ENCODE measurements around the gene IFT20.
A peak's percentile ranks its signal among the peaks of the same experiment; 100 is the strongest.

Gene IFT20

DNA sequence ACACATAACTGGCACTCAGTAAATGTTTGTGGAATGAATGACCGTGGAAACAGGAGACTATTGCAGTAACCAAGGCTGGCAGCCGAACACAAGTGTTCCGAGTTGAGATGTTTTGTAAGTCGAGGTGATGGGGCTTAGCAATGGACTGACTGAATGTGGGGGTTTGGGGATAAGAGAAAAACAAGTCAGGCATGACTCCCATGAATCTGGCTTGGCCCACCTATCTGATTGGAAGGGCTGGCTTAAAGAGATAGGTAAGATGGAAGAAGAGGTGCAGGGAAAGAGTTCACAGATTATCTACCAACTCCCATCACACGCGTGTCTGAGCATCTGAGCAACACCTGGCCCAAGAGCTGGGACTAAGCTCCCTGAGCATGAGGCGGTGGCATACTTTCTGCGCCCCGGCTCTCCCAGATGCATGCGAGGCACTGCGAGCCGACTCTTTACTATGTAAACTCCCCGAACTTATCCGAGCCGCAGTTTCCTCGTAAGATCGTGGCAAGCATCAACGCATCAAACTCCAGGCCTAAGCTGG is 539 bp downstream of the IFT20 start:
- DNase-seq (ENCODE audit: low read depth): peak; percentile 71

DNA sequence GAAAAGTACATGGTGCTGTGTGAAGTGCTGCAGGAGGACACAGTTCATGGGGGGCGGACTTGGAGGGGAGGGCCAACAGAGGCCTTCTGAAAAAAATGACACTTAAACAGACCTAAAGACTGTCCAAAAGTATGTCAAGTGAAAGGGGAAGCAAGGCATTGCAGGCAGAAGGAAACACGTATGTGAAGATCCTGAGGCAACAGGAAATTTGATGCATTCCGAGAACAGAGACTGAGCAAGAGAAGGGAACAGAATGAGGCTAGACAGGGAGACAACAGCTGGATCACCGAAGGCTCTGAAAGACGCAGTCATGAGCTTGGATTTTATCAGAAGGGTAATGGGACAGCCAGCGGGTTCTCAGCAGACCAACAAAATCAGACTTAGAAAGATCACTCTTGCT is 1.1 kb downstream of the IFT20 start:
- DNase-seq (ENCODE audit: low read depth): no peak

DNA sequence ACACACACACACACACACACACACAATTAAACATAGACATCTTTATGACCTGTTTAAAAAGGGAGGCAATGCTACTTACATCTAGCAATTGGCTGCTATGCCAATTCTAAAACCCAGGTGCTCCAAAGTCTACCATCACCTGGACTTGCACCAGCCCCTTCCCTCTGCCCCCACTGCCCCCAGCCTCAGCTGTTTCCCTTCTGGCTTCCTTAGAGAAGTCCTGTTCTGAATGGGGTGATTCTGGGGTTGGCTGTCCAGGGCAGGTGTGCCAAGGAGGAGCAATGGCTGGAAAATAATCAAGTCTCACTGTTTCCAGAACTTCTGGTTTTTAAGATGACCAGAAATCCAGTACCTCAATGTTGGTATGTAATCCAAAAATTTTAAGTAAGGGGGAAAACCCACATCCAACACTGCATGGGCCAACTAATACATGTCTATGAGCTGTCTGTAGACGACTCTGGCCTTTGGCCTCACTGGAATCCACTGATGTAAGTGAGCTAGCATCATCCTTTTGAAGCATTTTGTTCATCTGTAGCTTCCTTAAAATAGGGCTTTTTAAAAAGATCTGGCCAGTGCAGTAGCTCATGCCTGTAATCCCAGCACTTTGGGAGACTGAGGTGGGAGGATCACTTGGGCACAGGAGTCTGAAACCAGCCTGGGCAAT is 2.1 kb downstream of the IFT20 start:
- no peak for DNase-seq (ENCODE audit: low read depth)

DNA sequence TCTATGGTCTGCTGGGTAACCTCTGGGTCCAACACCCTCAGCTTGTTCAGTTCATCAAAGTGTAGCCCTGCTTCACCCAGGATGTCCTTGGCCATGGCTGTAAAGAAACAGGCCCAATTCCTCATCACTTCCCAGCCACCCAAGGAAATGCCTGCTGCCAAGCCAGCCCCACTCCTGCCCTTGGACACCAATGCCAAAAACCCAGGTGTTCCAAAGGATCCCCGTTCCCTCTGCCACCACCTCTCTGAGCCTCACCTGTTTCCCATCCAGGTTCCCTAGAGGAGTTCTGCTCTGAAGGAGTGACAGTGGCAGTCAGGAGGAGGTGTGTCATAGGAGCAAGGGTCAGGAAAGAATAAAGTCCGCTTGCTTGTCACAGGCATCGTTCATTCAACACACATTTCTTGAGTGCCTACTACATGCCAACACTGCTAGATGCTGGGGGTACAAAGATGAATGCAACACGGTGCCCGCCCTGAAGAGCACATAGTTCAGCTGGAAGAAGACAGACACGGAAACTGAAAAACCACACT is 3.3 kb downstream of the IFT20 start:
- DNase-seq (ENCODE audit: low read depth): no peak

DNA sequence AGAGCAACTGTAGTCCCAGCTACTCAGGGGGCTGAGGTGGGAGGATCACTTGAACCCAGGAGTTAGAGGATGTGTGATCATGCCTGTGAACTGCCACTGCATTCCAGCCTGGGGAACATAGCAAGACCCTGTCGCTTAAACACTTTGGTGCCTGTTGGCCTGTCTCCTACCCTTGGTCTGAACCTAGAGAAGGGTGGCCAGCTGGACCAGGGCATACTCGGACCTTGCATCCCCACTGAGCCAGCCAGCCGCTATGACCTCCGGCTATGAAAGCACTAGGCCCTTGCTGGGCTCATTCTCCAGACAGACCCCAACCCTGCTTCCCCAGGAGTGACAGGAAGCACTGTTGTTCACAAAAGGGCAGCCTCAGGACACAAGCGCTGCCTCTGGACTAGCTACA is 4.6 kb downstream of the IFT20 start:
- no peak for DNase-seq (ENCODE audit: low read depth)

DNA sequence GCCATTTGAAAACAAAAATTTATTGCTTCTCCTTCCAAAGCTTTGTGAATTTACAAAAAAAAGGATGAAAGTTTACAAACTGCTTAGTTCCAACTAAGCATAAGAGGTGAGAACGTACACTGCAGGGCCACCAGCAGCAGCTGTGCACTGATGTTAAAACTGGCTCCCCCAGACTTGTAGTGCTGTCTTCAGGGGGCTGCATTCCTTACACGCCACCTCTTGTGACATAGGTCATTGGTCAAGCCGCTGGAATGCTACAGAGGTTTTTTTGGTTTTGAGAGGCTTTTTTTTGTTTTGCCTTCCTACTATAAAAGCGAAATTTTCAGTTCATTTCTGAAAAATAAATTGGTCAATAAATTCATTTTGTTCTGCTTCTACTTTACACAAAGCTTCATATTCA is 6.9 kb downstream of the IFT20 start:
- no peak for DNase-seq (ENCODE audit: low read depth)

DNA sequence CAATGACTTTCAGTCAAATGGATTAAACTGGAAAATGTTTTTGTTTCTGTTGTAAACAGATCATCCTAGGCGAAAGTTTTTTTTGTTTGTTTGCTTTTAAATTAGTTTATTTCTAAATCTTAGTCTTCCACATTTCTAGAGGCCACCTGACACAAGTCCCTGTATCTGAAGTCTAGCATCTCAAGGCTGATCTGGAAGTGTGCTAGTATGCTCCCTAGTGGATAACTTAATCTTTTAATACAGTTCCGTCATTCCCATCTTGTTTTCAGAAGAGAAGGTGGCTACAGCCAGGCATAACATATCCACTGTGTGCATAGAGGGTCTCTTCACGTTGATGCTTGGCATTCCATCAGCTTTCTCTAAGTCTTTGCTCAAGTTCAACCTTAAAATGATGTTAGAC is 7.6 kb downstream of the IFT20 start:
- peak; percentile 34 for DNase-seq (ENCODE audit: low read depth)

DNA sequence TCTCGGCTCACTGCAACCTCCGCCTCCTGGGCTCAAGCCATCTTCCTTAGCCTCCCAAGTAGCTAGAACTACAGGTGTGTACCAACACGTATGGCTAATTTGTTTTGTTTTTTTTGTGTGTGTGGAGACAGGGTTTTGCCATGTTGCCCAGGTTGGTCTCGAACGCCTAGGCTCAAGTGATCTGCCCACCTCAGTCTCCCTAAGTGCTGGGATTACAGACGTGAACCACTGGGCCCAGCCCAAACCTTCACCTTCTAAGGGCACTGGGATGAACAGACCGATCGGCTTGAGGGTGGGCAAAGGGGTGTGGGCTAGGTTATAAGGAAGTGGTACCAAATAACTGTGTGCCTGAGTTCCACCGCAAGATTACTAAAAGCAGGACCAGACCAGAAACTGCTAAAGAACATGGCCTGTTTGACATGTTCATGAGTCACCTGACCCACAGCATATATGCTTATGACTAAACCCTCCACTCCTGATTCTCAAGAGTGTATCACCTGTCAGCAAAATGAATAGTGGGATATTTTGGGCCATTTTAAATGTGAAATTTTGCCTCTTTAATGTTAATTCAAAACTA is 8.2 kb downstream of the IFT20 start:
- peak; percentile 17 for DNase-seq (ENCODE audit: low read depth)

DNA sequence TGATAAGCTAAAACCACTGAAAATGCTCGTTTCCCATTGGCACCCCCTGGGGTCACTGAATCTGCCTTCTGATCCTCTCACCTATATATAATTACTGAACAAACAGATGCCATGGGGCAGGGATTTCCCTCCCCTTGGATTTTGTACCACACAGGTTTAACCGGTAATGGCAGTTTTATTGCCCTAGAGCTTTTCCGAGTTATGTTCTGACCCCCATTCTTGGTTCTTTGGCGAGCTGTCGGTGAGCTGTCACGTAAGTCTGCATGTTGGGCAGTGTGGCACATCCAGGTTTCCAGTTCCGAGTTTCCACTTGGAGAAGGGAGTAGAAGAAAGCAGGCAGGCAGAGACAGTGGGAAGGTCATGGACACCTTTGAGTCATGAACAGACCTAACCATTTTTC is 9.2 kb downstream of the IFT20 start:
- DNase-seq (ENCODE audit: low read depth): no peak

DNA sequence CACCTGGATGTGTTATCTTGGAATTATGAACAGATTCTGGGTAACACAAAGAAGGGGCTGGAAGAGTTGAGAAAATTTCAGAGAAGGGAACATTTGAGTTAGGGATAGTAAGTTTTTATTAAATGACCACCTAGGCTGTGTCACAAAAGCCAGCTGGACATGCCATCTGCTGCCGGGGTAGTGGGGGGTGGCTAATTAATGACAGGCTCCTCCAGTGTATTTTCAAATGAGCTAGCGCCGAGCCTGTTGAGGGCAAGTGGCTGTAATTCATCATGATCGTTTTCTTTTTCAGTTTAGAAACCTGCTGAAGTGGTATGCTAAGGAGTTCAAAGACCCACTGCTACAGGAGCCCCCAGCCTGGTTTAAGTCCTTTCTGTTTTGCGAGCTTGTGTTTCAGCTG is 10.1 kb downstream of the IFT20 start:
- no peak for DNase-seq (ENCODE audit: low read depth)

DNA sequence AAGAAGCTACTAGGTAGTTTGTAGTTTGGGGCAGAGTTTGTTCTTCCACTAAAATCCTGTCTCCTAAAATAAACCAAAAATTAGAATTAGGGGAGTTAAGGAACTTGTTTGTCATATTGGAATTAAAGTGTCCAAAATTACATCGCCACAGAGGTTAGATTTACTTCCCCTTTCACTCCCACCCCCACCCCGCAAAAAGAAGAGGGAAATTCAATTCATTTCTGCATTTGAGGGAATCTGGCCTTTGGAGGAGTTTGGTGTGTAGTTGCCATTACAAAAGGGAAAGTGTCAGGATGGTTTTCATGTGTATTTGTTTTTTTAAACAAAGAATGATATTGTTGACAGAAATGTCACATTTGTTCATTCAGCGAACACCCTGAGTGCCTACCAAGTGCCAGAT is 10.5 kb downstream of the IFT20 start:
- no peak for DNase-seq (ENCODE audit: low read depth)

DNA sequence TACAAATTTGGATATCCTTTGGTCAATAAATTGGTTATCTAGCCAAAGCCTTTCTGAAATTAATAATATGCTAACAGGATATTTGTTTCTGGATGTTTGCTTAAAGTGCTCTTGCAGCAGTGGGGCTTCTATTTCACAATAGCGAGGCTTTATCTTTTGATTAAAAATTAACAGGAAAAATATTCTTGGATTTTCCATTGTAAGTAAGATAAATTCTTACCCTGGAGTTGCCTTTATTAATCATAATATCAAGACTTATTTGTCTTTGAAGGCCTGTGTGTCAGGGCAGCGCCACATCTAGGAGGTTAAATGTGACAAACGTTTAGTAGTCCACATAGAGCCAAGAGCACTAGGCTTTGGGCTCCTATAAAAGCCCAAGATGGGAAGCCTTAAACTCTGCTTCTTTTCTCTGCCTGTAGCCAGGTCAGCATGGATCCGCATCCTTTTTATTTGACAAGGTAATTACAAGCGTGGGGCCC is 11.0 kb downstream of the IFT20 start:
- DNase-seq (ENCODE audit: low read depth): no peak

DNA sequence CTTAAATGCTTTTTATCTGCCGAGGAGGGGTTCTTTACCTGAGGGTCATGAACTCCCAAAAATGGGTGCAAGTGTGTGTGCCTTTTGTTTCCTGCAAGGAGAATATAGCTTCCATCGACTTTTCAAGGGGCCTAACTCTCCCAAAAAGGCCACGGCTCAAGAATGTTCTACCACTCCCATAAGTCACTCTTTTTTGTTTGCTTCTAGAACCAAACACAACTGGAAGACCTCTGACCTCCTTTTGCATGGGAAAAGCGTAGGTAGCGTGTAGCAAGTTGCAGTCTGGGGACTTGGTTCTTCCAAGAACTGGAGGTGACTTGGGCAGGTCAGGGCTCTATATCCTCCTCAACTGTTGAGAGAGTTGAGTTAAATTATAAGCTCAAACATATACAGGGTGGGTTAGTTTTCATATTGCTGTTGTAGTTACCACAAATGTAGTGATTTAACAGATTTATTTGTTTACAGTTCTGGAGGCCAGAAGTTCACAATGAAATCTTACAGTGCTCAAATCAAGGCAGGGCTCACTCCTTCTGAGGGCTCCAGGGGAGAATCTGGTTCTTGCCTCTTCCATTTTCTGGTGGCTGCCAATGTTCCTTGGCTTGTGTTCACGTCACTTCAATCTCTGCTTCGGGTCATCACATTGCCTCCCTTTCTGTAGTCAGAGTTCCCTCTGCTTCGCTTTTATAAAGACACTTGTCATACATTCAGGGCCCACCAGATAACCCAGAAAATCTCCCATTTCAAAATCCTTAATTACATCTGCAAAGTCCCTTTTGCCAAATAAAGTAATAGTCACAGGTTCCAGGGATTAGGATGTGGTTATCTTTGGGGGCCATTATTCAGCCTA is 14.8 kb downstream of the IFT20 start:
- DNase-seq (ENCODE audit: low read depth): no peak

DNA sequence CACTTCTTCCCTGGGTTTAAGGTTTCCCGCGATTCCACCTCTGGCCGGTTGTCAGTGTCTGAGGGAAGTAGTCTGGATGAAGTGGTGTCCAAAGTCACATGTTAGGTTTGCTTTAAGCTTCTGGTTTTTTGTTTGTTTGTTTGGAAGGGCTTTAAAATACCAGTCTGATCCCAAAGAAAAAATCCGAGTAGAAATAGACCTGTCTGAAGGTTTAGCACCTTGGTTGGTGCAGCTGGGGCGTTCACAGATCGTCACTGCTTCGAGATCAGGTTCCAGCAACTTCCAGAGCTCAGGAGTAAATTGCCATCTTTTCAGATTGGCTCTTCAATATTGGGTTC is 15.7 kb downstream of the IFT20 start:
- DNase-seq (ENCODE audit: low read depth): no peak

DNA sequence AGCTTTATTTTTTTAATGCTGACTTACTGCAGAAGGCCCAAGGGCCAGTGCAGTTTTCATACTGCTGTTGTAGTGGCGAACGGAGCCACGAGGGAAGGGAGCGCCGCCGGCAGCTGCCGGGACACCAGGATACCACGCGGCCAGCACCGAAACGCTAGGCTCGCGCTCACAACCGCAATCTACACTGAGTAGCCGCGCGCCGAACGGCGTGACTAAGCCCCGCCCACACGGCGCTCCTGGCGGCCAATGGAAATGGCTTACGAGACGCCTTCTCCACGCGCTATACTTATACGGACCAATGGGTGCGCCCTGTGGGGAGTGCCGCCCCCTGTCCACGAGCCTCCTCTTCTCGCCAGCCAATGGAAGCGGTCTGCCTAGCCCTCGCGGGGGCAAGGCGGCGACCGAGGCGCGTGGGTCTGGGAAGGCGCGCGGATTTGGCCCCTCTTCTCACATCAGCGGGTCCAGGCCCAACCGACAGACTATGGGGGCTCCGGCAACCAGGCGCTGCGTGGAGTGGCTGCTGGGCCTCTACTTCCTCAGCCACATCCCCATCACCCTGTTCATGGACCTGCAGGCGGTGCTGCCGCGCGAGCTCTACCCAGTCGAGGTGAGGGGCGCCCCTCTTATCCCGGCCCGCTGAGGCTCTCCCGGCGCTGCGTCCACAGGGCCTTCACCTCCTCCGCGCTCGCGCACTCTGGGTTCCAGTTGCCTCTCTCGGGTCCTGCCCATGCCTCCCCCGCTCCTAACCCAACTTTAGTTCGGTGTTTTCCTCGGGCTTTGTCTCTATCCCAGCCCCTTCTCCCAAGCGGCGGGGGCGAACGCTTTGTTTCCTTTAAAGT is 16.3 kb downstream of the IFT20 start, which contains the start of gene TMEM97:
Gene TMEM97, plus strand, starts transcription at position 442 of the 839 bp plus-strand sequence. Its CDS starts 40 bp downstream, at position 482.
- peak; percentile 96 for DNase-seq (ENCODE audit: low read depth)

DNA sequence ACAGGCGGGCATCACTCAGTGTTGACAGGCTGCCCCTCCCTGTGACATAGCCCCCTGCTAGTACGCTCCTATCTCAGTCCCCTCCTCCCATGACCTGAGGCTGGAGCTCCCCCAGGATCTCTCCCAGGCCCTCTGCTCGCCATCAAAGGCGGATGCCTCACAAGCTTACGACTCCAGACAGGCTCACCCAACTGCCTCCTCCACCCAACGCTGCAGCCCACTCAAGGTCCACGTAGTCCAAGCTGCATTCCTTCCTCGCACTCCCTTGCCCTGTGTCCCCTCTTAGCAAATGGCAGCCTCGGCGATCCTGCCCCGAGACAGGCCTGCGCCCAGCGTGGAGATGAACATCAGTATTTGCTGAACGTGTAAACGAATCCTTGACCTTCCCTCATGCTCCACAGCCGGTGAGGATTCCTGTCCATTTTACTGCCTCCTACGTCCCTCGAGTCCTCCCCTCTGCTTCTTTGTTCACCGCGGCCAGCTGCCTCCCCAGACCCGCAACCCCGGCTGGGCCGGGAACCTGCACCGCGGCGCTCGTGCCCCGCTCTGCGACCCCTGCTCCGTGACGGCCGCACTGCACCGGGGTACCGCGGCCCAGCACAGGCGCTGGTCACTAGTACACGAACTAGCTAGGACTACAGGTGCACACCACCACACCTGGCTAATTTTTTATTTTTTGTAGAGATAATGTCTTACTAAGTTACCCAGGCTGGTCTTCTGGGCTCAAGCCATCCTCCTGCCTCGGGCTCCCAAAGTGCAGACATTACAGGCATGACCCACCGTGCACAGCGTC is 17.1 kb downstream of the IFT20 start:
- DNase-seq (ENCODE audit: low read depth): no peak

DNA sequence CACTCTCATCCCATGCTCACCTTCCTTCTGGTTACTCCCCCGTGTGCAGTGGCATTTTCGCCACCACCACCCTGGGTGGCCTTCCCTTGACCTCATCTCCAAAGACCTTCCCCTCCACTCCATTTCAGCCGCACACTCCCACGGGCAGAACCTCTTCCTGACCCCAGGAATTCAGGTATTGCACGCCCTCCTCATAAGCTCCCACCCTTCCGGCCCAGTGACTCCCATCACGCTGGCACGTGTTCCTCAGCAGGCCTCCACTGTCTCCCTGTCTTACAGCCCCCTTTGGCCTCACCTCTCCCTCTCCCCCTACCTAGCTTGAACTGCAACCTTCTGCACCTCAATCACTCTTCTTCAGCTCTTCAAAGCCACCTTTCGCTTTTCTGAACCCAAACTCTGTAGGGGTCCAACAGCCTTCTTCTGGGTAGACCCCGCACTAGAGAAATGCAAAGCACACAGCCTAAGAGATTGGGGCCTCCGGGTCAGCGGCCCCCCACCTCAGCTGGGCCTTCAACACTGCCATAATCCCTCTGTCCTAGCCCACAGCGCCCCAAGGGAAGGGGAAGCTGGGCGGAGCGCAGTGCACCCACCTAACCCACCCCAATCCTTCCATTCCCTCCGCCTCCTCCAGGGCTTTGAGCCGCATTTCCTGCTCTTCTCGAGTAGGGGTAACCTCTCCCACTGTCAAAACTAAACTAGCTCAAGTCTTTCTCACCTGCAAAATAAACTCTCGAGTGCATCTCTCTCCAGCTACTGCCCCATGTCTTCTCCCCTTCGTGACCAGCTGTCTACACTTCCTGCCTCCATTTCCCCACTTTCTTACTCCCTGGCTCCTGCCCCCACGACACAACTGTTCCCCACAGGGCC is 17.9 kb downstream of the IFT20 start:
- DNase-seq (ENCODE audit: low read depth): no peak

DNA sequence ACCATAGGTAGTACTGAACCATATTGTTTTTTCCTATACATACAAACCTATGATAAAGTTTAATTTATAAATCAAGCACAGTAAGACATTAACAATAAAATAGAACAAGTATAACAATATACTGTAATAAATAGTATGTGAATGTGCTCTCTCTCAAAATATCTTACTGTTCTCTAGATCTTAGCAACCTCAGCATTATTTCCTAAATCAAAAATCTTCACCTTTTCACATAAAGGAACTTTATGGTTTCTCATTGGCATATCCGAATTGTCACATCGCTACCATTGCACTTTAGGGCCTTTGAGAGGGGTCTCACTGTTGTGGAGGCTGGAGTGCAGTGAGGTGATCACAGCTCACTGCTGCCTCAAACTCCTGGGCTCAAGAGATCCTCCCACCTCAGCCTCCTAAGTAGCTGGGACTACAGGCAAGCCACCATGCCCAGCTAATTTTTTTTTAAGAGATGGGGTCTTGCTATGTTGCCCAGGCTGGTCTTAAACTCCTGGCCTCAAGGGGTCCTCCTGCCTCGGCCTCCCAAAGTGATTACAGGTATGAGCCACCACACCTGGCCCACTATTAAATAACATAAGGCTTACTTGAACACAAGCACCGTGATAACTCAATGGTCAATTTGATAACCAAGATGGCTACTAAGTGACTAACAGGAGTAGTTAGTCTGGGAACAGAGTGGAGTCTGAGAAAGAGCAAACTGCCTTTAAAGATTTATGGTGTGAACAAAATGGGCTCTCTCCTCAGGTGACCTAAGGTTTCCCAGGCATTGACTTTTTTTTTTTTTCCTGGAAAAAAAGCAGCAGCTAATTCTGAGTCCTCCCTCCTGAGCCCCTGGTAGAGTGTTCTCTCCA is 19.2 kb downstream of the IFT20 start:
- no peak for DNase-seq (ENCODE audit: low read depth)

DNA sequence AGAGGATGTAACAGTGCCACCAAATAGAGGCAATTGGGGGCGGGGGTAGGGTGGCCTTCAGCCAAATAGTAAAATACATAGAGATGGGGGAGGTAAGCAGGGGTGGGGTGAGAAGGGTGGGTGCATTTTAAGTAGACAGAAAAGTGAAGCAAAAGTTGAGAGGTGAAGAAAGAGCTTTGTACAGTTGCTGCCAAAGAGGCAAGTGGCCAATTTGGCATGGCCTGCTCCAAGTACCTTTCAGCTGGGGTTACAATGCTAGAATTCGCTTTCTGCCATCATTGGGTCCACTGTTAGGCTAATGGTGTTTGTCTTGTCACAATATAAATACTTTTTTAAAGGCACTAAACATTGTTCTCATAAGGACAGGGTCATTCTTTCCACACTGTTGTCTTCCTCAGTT is 21.4 kb downstream of the IFT20 start:
- no peak for DNase-seq (ENCODE audit: low read depth)
